ACC112 (cell line): ENCODE measurements around the gene RHEBL1.

Experiments
- H2AFZ ChIP-seq: fragments of 200-600 bp; sonication (generic); one replicate; pipeline ENCODE4 v1.6.0; 2017; ENCODE audit warnings: antibody characterized with exemption, low read length; ENCODE audit not compliant: unreplicated experiment
- H3K27ac ChIP-seq: fragments of 200-600 bp; sonication (generic); 2 replicates; pipeline ENCODE4 v1.5.1; 2014; ENCODE audit warnings: low read depth, mild to moderate bottlenecking, antibody characterized with exemption, low read length, moderate library complexity
- H3K27me3 ChIP-seq: fragments of 200-600 bp; sonication (generic); 2 replicates; pipeline ENCODE4 v1.6.1; 2014; ENCODE audit warnings: mild to moderate bottlenecking, antibody characterized with exemption, low read length, moderate library complexity, mixed read lengths; ENCODE audit not compliant: insufficient read depth
- H3K36me3 ChIP-seq: fragments of 200-600 bp; sonication (generic); 2 replicates; pipeline ENCODE4 v1.6.1; 2016; ENCODE audit warnings: mild to moderate bottlenecking, antibody characterized with exemption, low read length, moderate library complexity, mixed read lengths; ENCODE audit not compliant: insufficient read depth
- H3K4me1 ChIP-seq: fragments of 200-600 bp; sonication (generic); one replicate; pipeline ENCODE4 v1.6.1; 2016; ENCODE audit warnings: low read length, mixed read lengths; ENCODE audit not compliant: insufficient read depth, unreplicated experiment, control insufficient read depth
- H3K4me3 ChIP-seq: fragments of 200-600 bp; sonication (generic); 2 replicates; pipeline ENCODE4 v1.5.1; 2014; ENCODE audit warnings: mild to moderate bottlenecking, low read depth, low read length
- H3K79me2 ChIP-seq: fragments of 200-600 bp; sonication (generic); one replicate; pipeline ENCODE4 v1.6.0; 2016; ENCODE audit warnings: low read length; ENCODE audit not compliant: control insufficient read depth, unreplicated experiment, insufficient read depth

Gene RHEBL1

DNA sequence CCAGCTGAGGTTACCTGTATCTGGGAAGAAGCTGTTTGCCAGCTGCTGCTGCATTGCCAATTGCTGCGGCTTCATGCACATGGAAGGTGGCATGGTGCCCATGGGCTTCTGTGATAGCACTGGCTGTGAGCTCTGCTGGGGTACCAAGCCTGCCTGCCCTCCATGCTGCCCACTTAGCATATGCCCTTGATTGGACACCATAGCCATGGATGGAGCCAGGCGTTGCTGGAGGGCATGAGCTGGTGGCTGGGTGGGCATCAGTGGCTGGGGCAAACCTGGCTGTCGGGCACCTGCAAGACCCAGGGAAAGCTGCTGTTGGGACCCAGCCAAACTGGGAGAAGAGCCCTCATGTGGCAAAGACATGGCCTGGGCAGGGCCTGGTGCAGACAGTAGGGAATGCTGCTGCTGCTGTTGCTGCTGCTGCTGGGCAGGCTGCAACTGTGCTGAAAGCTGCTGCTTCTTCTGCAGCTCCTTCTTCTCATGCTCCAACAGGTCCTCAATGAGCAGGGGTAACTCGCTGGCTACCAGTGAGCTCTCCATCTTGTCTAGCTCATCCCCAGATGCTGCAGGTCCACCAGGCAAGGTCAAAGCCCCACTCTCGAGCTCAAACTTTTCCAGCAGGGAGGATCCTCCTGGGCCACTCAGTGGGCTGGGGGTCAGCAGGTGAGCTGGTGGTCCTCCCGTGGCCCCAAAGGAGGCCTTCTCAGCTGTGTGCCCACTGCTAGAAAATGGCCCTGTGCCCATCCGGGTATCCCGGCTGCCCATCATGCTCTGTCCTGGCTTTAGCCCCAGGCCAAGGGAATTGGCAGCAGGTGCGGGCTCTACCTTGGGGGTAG is 32.5 kb downstream of the RHEBL1 start:
- Histone ChIP-seq H3K27ac (no peak overlapping the region), H3K27me3 (no peaks in the 10 kb centered on the region), H3K4me3 (no peak overlapping the region), H3K4me1 (no peaks in the 10 kb centered on the region), H3K79me2 (no peaks in the 10 kb centered on the region), H2AFZ (no peak overlapping the region), H3K36me3 (peaks cover 28% of the 10 kb centered on the region; the same call in 1 of the 2 replicates)

DNA sequence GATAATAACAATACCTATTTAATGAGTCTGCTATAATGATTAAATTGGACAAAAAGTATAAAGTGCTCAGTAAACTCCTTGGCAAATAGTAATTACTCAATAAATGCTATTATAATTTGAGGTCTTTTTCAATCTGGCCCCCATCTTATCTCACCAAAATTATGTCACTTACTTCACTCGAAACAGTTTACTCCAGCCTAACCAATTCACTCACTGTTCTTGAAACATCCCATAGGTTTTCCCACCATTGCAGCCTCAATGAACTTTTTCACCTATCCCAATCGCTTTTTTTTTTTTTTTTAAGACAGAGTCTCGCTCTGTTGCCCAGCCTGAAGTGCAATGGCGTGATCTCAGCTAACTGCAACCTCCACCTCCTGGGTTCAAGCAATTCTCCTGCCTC is 33.8 kb downstream of the RHEBL1 start:
- Histone ChIP-seq H2AFZ (no peak overlapping the region), H3K27me3 (no peaks in the 10 kb centered on the region), H3K36me3 (peaks cover 21% of the 10 kb centered on the region; the same call in 1 of the 2 replicates)

DNA sequence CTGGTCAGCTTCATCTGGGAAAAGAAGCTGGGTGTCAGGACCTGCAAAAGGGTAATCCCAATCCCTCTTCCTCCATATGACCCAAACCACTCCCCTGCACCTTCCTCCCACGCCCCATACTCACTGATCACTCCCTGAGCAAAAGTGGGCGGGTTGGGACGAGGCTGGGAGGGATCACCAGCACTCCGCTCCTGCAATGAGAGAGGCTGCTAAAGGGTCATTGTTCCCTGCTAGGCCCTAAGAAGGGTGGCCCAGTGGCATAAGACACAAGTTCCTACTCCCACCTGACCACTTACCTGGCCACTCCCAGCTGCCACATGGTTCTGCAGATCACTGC is 35.5 kb downstream of the RHEBL1 start:
- H3K79me2 ChIP-seq, result no peaks in the 10 kb centered on the region
- H3K27me3 ChIP-seq, result no peaks in the 10 kb centered on the region
- H3K4me1 ChIP-seq, result no peaks in the 10 kb centered on the region
- H3K4me3 ChIP-seq, result no peak overlapping the region
- peaks cover 21% of the 10 kb centered on the region for H3K36me3 ChIP-seq
- no peak overlapping the region for H2AFZ ChIP-seq
- H3K27ac ChIP-seq, result no peak overlapping the region

More for the DNA sequence above, 33.8 kb downstream of the RHEBL1 start:
- H3K27ac ChIP-seq, result no peak overlapping the region
- H3K4me1 ChIP-seq, result no peaks in the 10 kb centered on the region
- no peaks in the 10 kb centered on the region for H3K79me2 ChIP-seq
- no peak overlapping the region for H3K4me3 ChIP-seq

DNA sequence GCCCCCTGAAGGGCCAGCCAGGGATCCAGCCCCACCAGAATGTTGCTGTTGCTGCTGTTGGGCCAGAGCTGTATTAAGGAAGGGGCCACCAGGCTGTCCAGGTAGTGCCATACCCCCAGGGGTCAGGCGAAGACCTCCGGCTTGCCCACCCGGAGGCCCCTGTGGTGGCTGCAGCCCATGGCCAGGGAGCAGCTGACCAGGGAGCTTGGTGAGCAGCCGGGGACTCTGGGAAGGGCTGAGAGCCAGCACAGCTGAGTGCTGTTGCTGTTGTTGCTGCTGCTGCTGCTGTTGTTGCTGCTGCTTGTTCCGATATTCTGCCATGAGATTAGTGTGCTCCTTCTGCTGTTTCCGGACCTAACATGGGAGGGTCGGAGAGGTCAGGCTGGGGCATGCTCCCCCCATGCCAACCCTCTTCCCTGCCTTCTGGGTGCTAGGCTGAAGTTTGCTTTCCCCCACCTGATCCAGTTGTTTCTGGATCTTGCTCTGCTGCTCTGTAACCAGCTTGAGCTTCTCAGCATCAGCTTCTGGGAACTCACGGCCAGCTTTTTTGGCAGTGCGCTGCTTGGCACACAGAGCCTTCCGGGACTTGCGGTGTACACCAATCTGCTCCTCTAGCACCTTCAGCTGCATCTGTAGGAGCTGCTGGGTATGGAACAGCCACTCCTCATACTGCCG is 36.0 kb downstream of the RHEBL1 start:
- no peaks in the 10 kb centered on the region for H3K27me3 ChIP-seq
- no peaks in the 10 kb centered on the region for H3K79me2 ChIP-seq
- peaks cover 17% of the 10 kb centered on the region for H3K36me3 ChIP-seq
- no peak overlapping the region for H3K27ac ChIP-seq
- no peaks in the 10 kb centered on the region for H3K4me1 ChIP-seq
- H3K4me3 ChIP-seq, result no peak overlapping the region
- H2AFZ ChIP-seq, result no peak overlapping the region

DNA sequence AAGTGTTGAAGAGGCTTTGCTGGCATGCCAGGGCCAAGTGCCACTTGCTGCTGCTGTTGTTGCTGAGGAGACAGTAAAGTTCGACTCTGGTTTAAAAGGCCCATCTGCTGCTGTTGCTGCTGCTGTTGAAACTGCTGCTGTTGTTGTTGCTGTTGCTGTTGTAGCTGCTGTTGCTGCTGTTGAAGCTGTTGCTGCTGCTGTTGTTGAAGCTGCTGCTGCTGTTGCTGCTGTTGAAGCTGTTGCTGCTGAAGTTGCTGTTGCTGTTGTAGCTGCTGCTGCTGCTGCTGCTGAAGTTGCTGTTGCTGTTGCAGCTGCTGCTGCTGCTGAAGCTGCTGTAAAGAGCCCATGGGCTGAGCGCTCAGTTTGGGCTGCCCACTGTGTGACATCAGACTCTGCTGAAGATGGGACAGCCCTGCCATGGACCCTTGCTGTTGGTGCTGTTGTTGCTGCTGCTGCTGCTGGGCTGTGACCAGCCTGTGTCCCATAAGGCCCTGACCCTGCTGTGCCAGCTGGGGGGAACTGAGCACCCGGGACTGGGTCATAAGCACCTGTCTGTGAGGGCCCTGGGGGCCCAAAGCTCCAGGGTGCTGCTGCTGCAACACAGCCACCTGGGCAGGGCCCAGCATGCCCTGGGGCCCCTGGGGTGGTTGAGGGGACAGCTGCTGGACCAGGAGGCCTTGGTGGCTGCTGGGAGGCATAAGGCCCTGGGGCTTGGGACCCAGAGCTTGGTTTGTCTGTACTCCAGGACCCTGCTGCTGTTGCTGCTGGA is 36.9 kb downstream of the RHEBL1 start:
- H3K79me2 ChIP-seq, result no peaks in the 10 kb centered on the region
- no peak overlapping the region for H3K4me3 ChIP-seq
- peaks cover 16% of the 10 kb centered on the region for H3K36me3 ChIP-seq
- no peaks in the 10 kb centered on the region for H3K4me1 ChIP-seq
- no peak overlapping the region for H2AFZ ChIP-seq
- no peak overlapping the region for H3K27ac ChIP-seq
- H3K27me3 ChIP-seq, result no peaks in the 10 kb centered on the region

DNA sequence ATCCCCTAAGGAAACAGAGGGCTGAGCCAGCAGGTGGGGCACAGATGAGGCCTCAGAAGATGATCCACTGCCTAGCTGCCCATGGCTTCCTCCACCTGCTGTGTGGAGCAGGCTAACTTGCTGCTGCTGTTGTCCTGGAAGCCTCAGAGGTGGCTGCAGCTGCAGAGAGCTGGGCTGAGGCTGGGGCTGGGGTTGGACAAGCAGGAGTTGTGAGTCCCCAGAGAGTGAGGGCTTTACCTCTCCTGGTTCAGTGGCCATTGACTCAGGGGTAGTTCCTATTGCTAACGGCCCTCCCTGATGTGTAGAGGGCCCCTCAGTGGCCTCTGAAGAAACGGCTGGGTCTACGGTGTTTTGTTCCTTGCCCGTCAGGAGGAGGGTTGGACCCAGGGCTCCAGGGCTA is 37.5 kb downstream of the RHEBL1 start:
- no peaks in the 10 kb centered on the region for H3K27me3 ChIP-seq
- H2AFZ ChIP-seq, result no peak overlapping the region
- H3K4me3 ChIP-seq, result no peak overlapping the region
- no peaks in the 10 kb centered on the region for H3K79me2 ChIP-seq
- H3K27ac ChIP-seq, result no peak overlapping the region
- H3K36me3 ChIP-seq, result peaks cover 19% of the 10 kb centered on the region
- no peaks in the 10 kb centered on the region for H3K4me1 ChIP-seq

DNA sequence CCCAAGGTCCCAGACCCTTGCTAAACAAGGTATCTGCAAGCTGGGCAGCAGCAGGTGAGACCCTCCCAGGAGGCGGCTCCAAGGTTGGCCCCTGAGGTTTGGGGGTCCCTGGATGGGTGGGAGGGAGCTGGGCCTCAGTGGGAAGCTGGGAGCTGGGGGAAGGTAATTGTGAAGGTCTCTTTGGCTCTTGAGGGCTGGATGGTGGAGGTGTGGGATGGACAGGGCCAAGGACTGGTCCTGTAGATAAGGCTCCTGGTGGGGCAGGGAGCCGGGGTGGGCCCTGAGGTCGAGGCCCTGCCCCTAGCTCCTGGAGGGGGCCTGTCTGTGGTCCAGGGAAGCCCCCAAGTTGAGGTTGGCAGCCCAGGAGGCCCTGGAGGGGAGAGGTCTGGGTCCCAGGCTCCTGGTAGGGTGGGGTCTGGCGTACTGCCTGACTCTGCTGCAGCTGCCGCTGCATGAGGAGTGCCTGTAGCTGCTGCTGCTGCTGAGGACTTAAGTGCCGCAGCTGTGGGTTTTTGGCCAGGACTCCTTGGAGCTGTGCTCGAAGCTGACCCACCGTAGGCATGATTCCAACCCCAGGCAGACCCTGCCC is 38.1 kb downstream of the RHEBL1 start:
- no peaks in the 10 kb centered on the region for H3K79me2 ChIP-seq
- H3K36me3 ChIP-seq, result peaks cover 19% of the 10 kb centered on the region
- no peak overlapping the region for H3K4me3 ChIP-seq
- H3K4me1 ChIP-seq, result no peaks in the 10 kb centered on the region
- no peak overlapping the region for H3K27ac ChIP-seq
- H2AFZ ChIP-seq, result no peak overlapping the region
- H3K27me3 ChIP-seq, result no peaks in the 10 kb centered on the region

DNA sequence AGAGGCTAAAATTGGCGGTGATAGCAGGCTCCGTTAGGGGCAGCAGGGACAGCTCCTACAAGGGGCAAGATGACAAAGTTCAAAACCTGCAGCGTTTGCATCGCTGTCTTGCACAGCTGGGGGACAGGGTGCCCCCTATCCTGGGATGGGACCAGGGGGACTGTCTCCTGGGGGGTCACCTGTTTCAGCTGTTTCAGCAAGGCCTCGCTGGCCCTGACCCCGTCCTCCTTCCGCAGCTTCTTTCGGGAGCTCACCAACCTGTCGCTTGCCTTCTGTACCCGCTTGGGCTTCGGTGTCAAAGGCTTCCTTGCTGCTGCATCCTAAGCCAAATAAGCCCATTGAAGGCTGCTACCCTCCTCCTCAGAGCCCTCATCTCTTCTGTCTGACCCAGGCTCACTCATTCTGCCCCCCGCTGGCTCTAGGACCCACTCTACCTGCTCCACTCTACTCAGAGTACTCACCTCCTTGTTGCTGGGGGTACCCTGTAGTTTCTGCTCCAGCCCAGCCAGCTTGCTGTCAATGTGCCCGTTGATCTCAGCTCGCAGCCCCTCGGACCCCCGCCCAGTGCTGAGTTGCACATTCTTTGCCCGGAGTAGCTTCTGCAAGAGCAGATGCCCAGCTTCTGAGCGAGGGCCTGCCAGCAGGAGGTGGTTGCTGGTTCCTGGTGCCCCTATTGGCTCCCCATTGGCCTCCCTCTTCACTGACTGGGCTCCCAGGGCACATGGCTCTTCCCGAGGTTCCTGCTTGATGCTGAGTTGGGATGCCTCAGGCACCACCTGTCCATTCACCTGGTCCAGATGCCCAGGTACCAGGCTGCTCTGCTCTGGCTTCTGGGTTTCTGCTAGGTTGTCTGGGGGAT is 38.8 kb downstream of the RHEBL1 start:
- H3K4me3 ChIP-seq, result no peak overlapping the region
- H3K79me2 ChIP-seq, result no peaks in the 10 kb centered on the region
- no peaks in the 10 kb centered on the region for H3K4me1 ChIP-seq
- H3K36me3 ChIP-seq, result peaks cover 20% of the 10 kb centered on the region
- H3K27ac ChIP-seq, result no peak overlapping the region
- no peak overlapping the region for H2AFZ ChIP-seq
- no peaks in the 10 kb centered on the region for H3K27me3 ChIP-seq

DNA sequence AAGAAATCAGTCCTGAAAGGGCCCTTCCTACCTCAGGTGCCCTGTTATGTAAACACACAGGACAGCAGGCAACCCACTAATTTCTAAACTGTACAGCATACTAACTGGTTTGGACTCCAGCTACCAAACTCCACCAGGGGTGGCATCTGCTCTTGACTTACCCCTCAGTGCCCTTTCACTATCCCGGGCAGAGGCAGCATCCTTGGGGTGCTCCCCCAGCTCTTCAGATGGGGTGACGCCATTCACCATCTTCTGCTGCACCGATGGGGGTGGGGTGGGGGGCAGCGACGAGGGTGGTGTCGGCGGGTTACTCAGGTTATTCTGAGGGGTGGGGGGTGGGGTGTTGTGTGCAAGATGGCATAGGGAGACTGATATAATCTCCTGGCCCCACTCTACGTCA is 39.7 kb downstream of the RHEBL1 start:
- Histone ChIP-seq H3K4me1 (no peaks in the 10 kb centered on the region), H3K27ac (no peak overlapping the region), H3K27me3 (no peaks in the 10 kb centered on the region), H2AFZ (no peak overlapping the region), H3K36me3 (peaks cover 26% of the 10 kb centered on the region), H3K4me3 (no peak overlapping the region), H3K79me2 (peaks cover 3% of the 10 kb centered on the region)
